H1 (cell line): Measurements from ENCODE around the gene THAP12. TPM values are rescaled to one million over a fixed set of nuclear protein-coding genes. Genes with fewer than 3 reads are reported as not detected.

Experiments used
- CTCF ChIA-PET: fragments of 300-600 bp; sonication (Branson Sonifier 250); formaldehyde crosslinking; loops from one replicate; lab custom pipeline; 2021; ENCODE audit not compliant: partially characterized antibody; lab: Charles Lee
- POLR2A ChIA-PET: fragments of 300-600 bp; sonication (Branson Sonifier 250); formaldehyde crosslinking; loops from one replicate; lab custom pipeline; 2021; ENCODE audit warnings: inconsistent platforms; ENCODE audit not compliant: partially characterized antibody; lab: Charles Lee
- DNase-seq, 2 experiments: peaks; one replicate each; pipeline versions ENCODE4 v3.0.0 to v3.0.0-alpha.2; 2010 to 2022; ENCODE audit warnings: low spot score in 2 of 2, low read depth in 1 of 2, mixed read lengths in 1 of 2
- FAIRE-seq: peaks from 2 replicates; lab custom pipeline; 2011; peaks lifted over from hg19 to GRCh38; lab: Jason Lieb, UNC
- H2AFZ ChIP-seq: 2 replicates; pipeline ENCODE4 v1.8.1; 2012; ENCODE audit warnings: low read length, inconsistent platforms
- H2AK5ac ChIP-seq: 2 replicates; pipeline ENCODE4 v1.6.1; 2013; ENCODE audit warnings: low read depth, low read length
- H2BK120ac ChIP-seq: replicated peaks from 2 replicates; pipeline ENCODE3; 2013; ENCODE audit warnings: low read depth, low read length, inconsistent platforms
- H2BK12ac ChIP-seq: 2 replicates; pipeline ENCODE4 v1.6.1; 2013; ENCODE audit warnings: low read depth, low read length
- H2BK15ac ChIP-seq: 2 replicates; pipeline ENCODE4 v1.6.1; 2013; ENCODE audit warnings: low read length
- H2BK20ac ChIP-seq: 2 replicates; pipeline ENCODE4 v1.6.1; 2013; ENCODE audit warnings: low read length
- H2BK5ac ChIP-seq: 2 replicates; pipeline ENCODE4 v1.6.1; 2013; ENCODE audit warnings: low read depth, low read length
- H3K14ac ChIP-seq: 2 replicates; pipeline ENCODE4 v1.6.1; 2013; ENCODE audit warnings: inconsistent platforms; ENCODE audit not compliant: insufficient read length
- H3K18ac ChIP-seq: 2 replicates; pipeline ENCODE4 v1.6.1; 2013; ENCODE audit warnings: low read length; ENCODE audit errors: extremely low read depth
- H3K23ac ChIP-seq: 2 replicates; pipeline ENCODE4 v1.6.1; 2013; ENCODE audit warnings: inconsistent platforms; ENCODE audit not compliant: insufficient read length
- H3K23me2 ChIP-seq: 2 replicates; pipeline ENCODE4 v1.6.1; 2013; ENCODE audit warnings: low read depth, low read length
- H3K27ac ChIP-seq: 2 replicates; pipeline ENCODE4 v1.6.1; 2011; ENCODE audit warnings: low read depth, low read length, inconsistent platforms
- H3K27me3 ChIP-seq, 4 experiments: replicated peaks in 1 of 4; 1 replicate in 1 of 4; 2 replicates in 3 of 4; pipeline versions ENCODE4 v1.6.1 to v1.8.1; 2011 to 2013; ENCODE audit warnings: low read length in 3 of 4, mild to moderate bottlenecking in 3 of 4, inconsistent platforms in 2 of 4, mixed read lengths in 2 of 4, moderate library complexity in 1 of 4; ENCODE audit not compliant: control insufficient read depth in 3 of 4, insufficient read depth in 3 of 4; ENCODE audit errors: extremely low read depth in 1 of 4
- H3K36me3 ChIP-seq, 4 experiments: 2 replicates each; pipeline versions ENCODE4 v1.6.1 to v1.8.1; 2011 to 2013; ENCODE audit warnings: mild to moderate bottlenecking in 4 of 4, low read length in 3 of 4, moderate library complexity in 2 of 4, control low read depth in 1 of 4, inconsistent platforms in 1 of 4; ENCODE audit not compliant: insufficient read depth in 4 of 4, control insufficient read depth in 2 of 4
- H3K4ac ChIP-seq: replicated peaks from 2 replicates; pipeline ENCODE3; 2013; ENCODE audit warnings: low read length, low read depth, mixed read lengths, inconsistent platforms; ENCODE audit not compliant: insufficient read length
- H3K4me1 ChIP-seq, 4 experiments: replicated peaks in 1 of 4; 1 replicate in 1 of 4; 2 replicates in 3 of 4; pipeline versions ENCODE4 v1.6.1 to v1.8.1; 2011 to 2013; ENCODE audit warnings: low read length in 3 of 4, inconsistent platforms in 2 of 4, mixed read lengths in 1 of 4; ENCODE audit not compliant: insufficient read depth in 4 of 4, control insufficient read depth in 3 of 4
- H3K4me2 ChIP-seq, 2 experiments: 2 replicates each; pipeline versions ENCODE4 v1.6.1 to v1.8.1; 2011 to 2013; ENCODE audit warnings: low read depth in 2 of 2, low read length in 2 of 2, control low read depth in 1 of 2, inconsistent platforms in 1 of 2, mild to moderate bottlenecking in 1 of 2; ENCODE audit not compliant: insufficient read depth in 1 of 2
- H3K4me3 ChIP-seq, 4 experiments: fragments of 200-600, 300-600 bp in 1 of 4; sonication (generic), shearing (Covaris generic), sonication (Bioruptor Twin) in 1 of 4; 2 replicates each; pipeline versions ENCODE4 v1.5.1 to v1.8.1; 2011 to 2016; ENCODE audit warnings: low read length in 4 of 4, low read depth in 3 of 4, control low read depth in 2 of 4, inconsistent platforms in 2 of 4, mild to moderate bottlenecking in 2 of 4, mixed read lengths in 1 of 4, moderate library complexity in 1 of 4; ENCODE audit not compliant: insufficient read depth in 2 of 4; ENCODE audit errors: extremely low read depth in 1 of 4
- H3K56ac ChIP-seq: replicated peaks from 2 replicates; pipeline ENCODE3; 2013; ENCODE audit warnings: low read depth, mild to moderate bottlenecking, mixed read lengths, low read length, inconsistent platforms; ENCODE audit not compliant: insufficient read length
- H3K79me1 ChIP-seq: 2 replicates; pipeline ENCODE4 v1.6.1; 2013; ENCODE audit warnings: low read depth, low read length, control low read depth
- H3K79me2 ChIP-seq, 2 experiments: 2 replicates each; pipeline versions ENCODE4 v1.6.1 to v1.8.1; 2012 to 2013; ENCODE audit warnings: low read length in 2 of 2, mild to moderate bottlenecking in 2 of 2, inconsistent platforms in 1 of 2; ENCODE audit not compliant: insufficient read depth in 2 of 2, control insufficient read depth in 1 of 2
- H3K9ac ChIP-seq, 4 experiments: replicated peaks in 1 of 4; 1 replicate in 1 of 4; 2 replicates in 3 of 4; pipeline versions ENCODE4 v1.6.1 to v1.8.1; 2011 to 2013; ENCODE audit warnings: low read depth in 3 of 4, low read length in 3 of 4, control low read depth in 2 of 4, mild to moderate bottlenecking in 2 of 4, moderate library complexity in 2 of 4, inconsistent platforms in 1 of 4; ENCODE audit errors: extremely low read depth in 1 of 4
- H3K9me3 ChIP-seq, 2 experiments: 2 replicates each; pipeline versions ENCODE4 v1.6.1 to v1.8.1; 2012 to 2013; ENCODE audit warnings: mild to moderate bottlenecking in 2 of 2, moderate library complexity in 2 of 2, control low read depth in 1 of 2, inconsistent platforms in 1 of 2, low read depth in 1 of 2, low read length in 1 of 2, mixed read lengths in 1 of 2; ENCODE audit not compliant: insufficient read depth in 2 of 2
- H4K20me1 ChIP-seq, 2 experiments: replicated peaks in 1 of 2; 2 replicates each; pipeline versions ENCODE3 to v1.8.1; 2011 to 2013; ENCODE audit warnings: inconsistent platforms in 2 of 2, low read length in 2 of 2, mild to moderate bottlenecking in 1 of 2; ENCODE audit not compliant: insufficient read depth in 2 of 2, control insufficient read depth in 1 of 2
- H4K5ac ChIP-seq: 2 replicates; pipeline ENCODE4 v1.6.1; 2013; ENCODE audit warnings: low read length, low read depth, mixed read lengths, inconsistent platforms; ENCODE audit not compliant: insufficient read length
- H4K8ac ChIP-seq: 2 replicates; pipeline ENCODE4 v1.8.0; 2013; ENCODE audit warnings: mild to moderate bottlenecking, moderate library complexity, low read length, inconsistent platforms; ENCODE audit not compliant: insufficient read depth; ENCODE audit errors: extremely low read depth
- H4K91ac ChIP-seq: replicated peaks from 2 replicates; pipeline ENCODE3; 2013; ENCODE audit warnings: low read length, mixed read lengths, inconsistent platforms; ENCODE audit not compliant: insufficient read length
- ASH2L ChIP-seq: fragments of 200-600, 300-600 bp; sonication (generic); IDR thresholded peaks from one replicate; pipeline ENCODE4 v1.7.1; 2017; ENCODE audit warnings: low read length
- EGR1 ChIP-seq: IDR thresholded peaks from 2 replicates; pipeline ENCODE4 v1.6.1; 2011; ENCODE audit warnings: low read depth, low read length, borderline replicate concordance
- RXRA ChIP-seq: IDR thresholded peaks from 2 replicates; pipeline ENCODE4 v1.6.1; 2011; ENCODE audit warnings: low read depth, mild to moderate bottlenecking, low read length, moderate library complexity; ENCODE audit not compliant: insufficient read depth
- SIRT6 ChIP-seq: IDR thresholded peaks from one replicate; pipeline ENCODE4 v1.7.1; 2012; ENCODE audit warnings: low read length, inconsistent platforms
- SUZ12 ChIP-seq: fragments of 200-600 bp; sonication (generic); IDR thresholded peaks from 2 replicates; pipeline ENCODE4 v1.6.1; 2012; ENCODE audit warnings: mild to moderate bottlenecking, inconsistent platforms, low read length, moderate library complexity, mixed read lengths
- TEAD4 ChIP-seq: IDR thresholded peaks from 2 replicates; pipeline ENCODE4 v1.6.1; 2012; ENCODE audit warnings: low read depth, low read length, inconsistent platforms, mixed read lengths
- ZNF274 ChIP-seq: IDR thresholded peaks from 2 replicates; pipeline ENCODE4 v1.7.0; 2012; ENCODE audit warnings: low read length, borderline replicate concordance; ENCODE audit errors: extremely low read depth
- WGBS, 2 experiments: shearing (Covaris generic) in 1 of 2; methylation state at CpG; one replicate each; pipeline versions ENCODE4 v1.1.6 to v1.1.7; 2013 to 2015; ENCODE audit warnings: low lambda C conversion rate in 2 of 2, mixed read lengths in 2 of 2, inconsistent platforms in 1 of 2, low coverage in 1 of 2, missing lambda C conversion rate in 1 of 2; ENCODE audit not compliant: insufficient replicate concordance in 2 of 2, insufficient coverage in 1 of 2, insufficient read length in 1 of 2; ENCODE audit errors: extremely low coverage in 1 of 2, missing lambda C conversion rate in 1 of 2; 5-methylcytosine and 5-hydroxymethylcytosine counted together
- polyA plus RNA-seq, 7 experiments: library from polyadenylated mRNA; depleted of rRNA in 3 of 7; stranded (reverse) in 5 of 7; unstranded in 2 of 7; fragments of >200 nt in 5 of 7; fragments of 200-250 nt in 2 of 7; gene quantifications; 1 replicate in 5 of 7; 2 replicates in 1 of 7; 4 replicates in 1 of 7; pipeline versions ENCODE4 v1.2.1 to v1.2.3, GENCODE V29; 2011 to 2013; ENCODE audit warnings: missing spikeins in 2 of 7, mixed read lengths in 2 of 7
- total RNA-seq: library from RNA; stranded (reverse); fragmentation: NEBNext Ultra II Directional; extraction: Animal tissue kit (Norgen Biotek cat#: 25700); gene quantifications from 2 replicates; pipeline ENCODE4 v1.2.1, GENCODE V29; 2021

THAP12 gene
- total and polyA plus RNA-seq, 2 of the 8 experiments (the other 6 are each of a cell fraction or from before 2014, with no cell fraction given), result 12.0 to 39.9 TPM

- no peak overlapping the region for H3K4me3 ChIP-seq
- no peak overlapping the region for H4K5ac ChIP-seq
- TF ChIP-seq TEAD4 (no peak), EGR1 (no peak), RXRA (no peak), ASH2L (no peak), SIRT6 (no peak), SUZ12 (no peak), ZNF274 (no peak)
- no peak overlapping the region for H3K23ac ChIP-seq
- no peak overlapping the region for H3K56ac ChIP-seq
- FAIRE-seq (no peak), DNase-seq (no peak)
- POLR2A ChIA-PET, result interaction anchor here (1.0 kb wide), 1 partner anchor 14 kb away, joined by 4 read pairs; no protein-coding TSS in a partner anchor
- CTCF ChIA-PET, result interaction anchor here (1.1 kb wide), 1 partner anchor 91 kb away, joined by 3 read pairs; no protein-coding TSS in a partner anchor
- H3K23me2 ChIP-seq, result no peaks in the 10 kb centered on the region
- H3K36me3 ChIP-seq, result no peaks in the 10 kb centered on the region
- H2BK120ac ChIP-seq, result no peak overlapping the region
- no peak overlapping the region for H2BK12ac ChIP-seq
- no peak overlapping the region for H3K4ac ChIP-seq
- H2BK20ac ChIP-seq, result no peak overlapping the region
- no peaks in the 10 kb centered on the region for H3K4me1 ChIP-seq
- H3K4me2 ChIP-seq, result no peak overlapping the region
- H4K20me1 ChIP-seq, result no peaks in the 10 kb centered on the region
- H2BK15ac ChIP-seq, result no peak overlapping the region
- H2AFZ ChIP-seq, result no peak overlapping the region
- no peak overlapping the region for H4K91ac ChIP-seq
- H3K79me1 ChIP-seq, result no peaks in the 10 kb centered on the region
- WGBS, 2 experiments, result 88% methylated on average over 4 of the region's 4 CpGs; no CpG with 5 or more reads in 1 of the 2 experiments
- no peak overlapping the region for H2BK5ac ChIP-seq
- H3K9ac ChIP-seq, result no peak overlapping the region
- H3K27ac ChIP-seq, result no peak overlapping the region
- no peak overlapping the region for H3K18ac ChIP-seq
- H3K9me3 ChIP-seq, result peaks cover 25 to 28% of the 10 kb centered on the region in 2 experiments
- H3K14ac ChIP-seq, result no peak overlapping the region
- no peak overlapping the region for H2AK5ac ChIP-seq
- no peaks in the 10 kb centered on the region for H3K79me2 ChIP-seq
- no peaks in the 10 kb centered on the region for H3K27me3 ChIP-seq
- no peak overlapping the region for H4K8ac ChIP-seq
These were observed 43.0 kb downstream of the THAP12 start for GRCh38 chr11:76337923-76338322.
